K562 (cell line): Measurements from ENCODE around the gene GABRG2.

Experiments used
- CTCF ChIP-seq, 3 experiments: IDR thresholded peaks in 2 of 3; conservative IDR thresholded peaks in 1 of 3; 2 replicates each; pipeline ENCODE4 v1.5.1; 2011 to 2012; ENCODE audit warnings: low read length in 3 of 3, mild to moderate bottlenecking in 3 of 3, control low read depth in 2 of 3, improper control_type of control experiment in 1 of 3, inconsistent platforms in 1 of 3, low read depth in 1 of 3, mixed read lengths in 1 of 3, moderate library complexity in 1 of 3; ENCODE audit not compliant: insufficient read depth in 2 of 3
- EP300 ChIP-seq: IDR thresholded peaks from 2 replicates; pipeline ENCODE4 v1.6.1; 2012; ENCODE audit warnings: low read length, improper control_type of control experiment
- EZH2 ChIP-seq: IDR thresholded peaks from 2 replicates; pipeline ENCODE4 v1.6.1; 2012; ENCODE audit warnings: low read depth, mild to moderate bottlenecking, inconsistent platforms, low read length, borderline replicate concordance
- FOS ChIP-seq: IDR thresholded peaks from 3 replicates; pipeline ENCODE4 v1.6.1; 2011; ENCODE audit not compliant: insufficient read length; ENCODE audit errors: extremely low read depth
- FUS ChIP-seq: fragments of 200-400 bp; formaldehyde crosslinking; optimal IDR thresholded peaks from 2 replicates; pipeline ENCODE3; 2017; ENCODE audit warnings: low read depth, low read length
- GABPA ChIP-seq: fragments of 200-800 bp; sonication (Bioruptor generic); conservative IDR thresholded peaks from 2 replicates; pipeline ENCODE4 v1.6.1; 2016; ENCODE audit warnings: low read depth, missing genetic modification characterization, missing compliant biosample characterization
- IRF1 ChIP-seq: sonication (generic); formaldehyde crosslinking; IDR thresholded peaks from 2 replicates; pipeline ENCODE4 v1.8.0; 2022; ENCODE audit warnings: missing genetic modification reagents, mild to moderate bottlenecking, borderline replicate concordance
- LEF1 ChIP-seq: fragments of 450-650 bp; IDR thresholded peaks from 2 replicates; pipeline ENCODE4 v1.6.1; 2016; ENCODE audit warnings: mild to moderate bottlenecking
- RFX5 ChIP-seq: IDR thresholded peaks from 2 replicates; pipeline ENCODE4 v1.6.1; 2011; ENCODE audit warnings: low read depth, mild to moderate bottlenecking, improper control_type of control experiment, low read length
- SMC3 ChIP-seq: conservative IDR thresholded peaks from 2 replicates; pipeline ENCODE4 v1.6.1; 2011; ENCODE audit warnings: low read depth, low read length, improper control_type of control experiment; ENCODE audit not compliant: insufficient read depth
- YBX1 ChIP-seq: fragments of 450-650 bp; IDR thresholded peaks from 2 replicates; pipeline ENCODE4 v1.7.1; 2016; ENCODE audit warnings: mild to moderate bottlenecking
- ZBTB49 ChIP-seq: sonication (generic); formaldehyde crosslinking; IDR thresholded peaks from 2 replicates; pipeline ENCODE4 v1.8.0; 2022; ENCODE audit warnings: missing genetic modification reagents, mild to moderate bottlenecking, borderline replicate concordance
- ZKSCAN8 ChIP-seq: fragments of 200-800 bp; sonication (Bioruptor generic); IDR thresholded peaks from 2 replicates; pipeline ENCODE4 v1.6.1; 2016; ENCODE audit warnings: missing genetic modification characterization, missing compliant biosample characterization
- ZNF3 ChIP-seq: fragments of 250-450 bp; sonication (Bioruptor Pico); IDR thresholded peaks from 2 replicates; pipeline ENCODE4 v1.5.0; 2021; ENCODE audit warnings: mild to moderate bottlenecking, moderate library complexity

GRCh38 chr5:162052676-162053075, 14.9 kb upstream of the GABRG2 start:
- no peak for TF ChIP-seq ZKSCAN8 (CRISPR knock-in tag)
- no peak for TF ChIP-seq CTCF (IDR thresholded peaks at IDR 0.05 in 2 of 3, conservative IDR thresholded peaks at IDR 0.05 in 1 of 3; ENCODE audit: insufficient read depth in 2 of 3, low read depth in 1 of 3, low read length in 3 of 3)
- TF ChIP-seq GABPA (tag): no peak
- TF ChIP-seq YBX1: no peak
- TF ChIP-seq FOS: no peak
- TF ChIP-seq LEF1: no peak
- no peak for TF ChIP-seq ZNF3
- no peak for TF ChIP-seq IRF1 (CRISPR knock-in tag)
- TF ChIP-seq EZH2: no peak
- TF ChIP-seq FUS: no peak
- TF ChIP-seq SMC3: no peak
- TF ChIP-seq ZBTB49 (CRISPR knock-in tag): no peak
- TF ChIP-seq EP300: no peak
- TF ChIP-seq RFX5: no peak
